ENCODE results near the gene MBTPS2. TPM values are rescaled to one million over a fixed set of nuclear protein-coding genes. Genes with fewer than 3 reads are reported as not detected.

Gene MBTPS2
- total and polyA plus RNA-seq, 8 donors = 1.1 to 8.7 (median 6.8) TPM

- H3K9me3 ChIP-seq = no peaks in the 10 kb centered on the region
- H3K36me3 ChIP-seq = peaks cover 0 to 3% (median 0%) of the 10 kb centered on the region in 3 donors
- no peak for ATAC-seq
- WGBS, 2 donors = 80 to 96% methylated on average over 3 of the region's 3 CpGs
- H3K4me1 ChIP-seq = no peaks in the 10 kb centered on the region
- FAIRE-seq = no peak
- no peak overlapping the region for H3K27ac ChIP-seq
- H3K4me3 ChIP-seq = no peak overlapping the region
- TF ChIP-seq CTCF (IDR thresholded peaks at IDR 0.05) = no peak
- intact Hi-C loops (cut with DNase I) = no loop called here
- no peak for DNase-seq
- H3K27me3 ChIP-seq = peaks cover 0 to 8% (median 0%) of the 10 kb centered on the region in 4 donors
Measured at GRCh38 chrX:21881881-21882574, 42.6 kb downstream of the MBTPS2 start.

- Histone ChIP-seq H3K27me3 (no peaks in the 10 kb centered on the region), H3K4me3 (no peak overlapping the region), H3K27ac (no peak overlapping the region), H3K36me3 (peaks cover 0 to 3% (median 0%) of the 10 kb centered on the region in 3 donors), H3K4me1 (no peaks in the 10 kb centered on the region), H3K9me3 (no peaks in the 10 kb centered on the region)
- FAIRE-seq = no peak
- WGBS, 2 donors = 76 to 79% methylated on average over 5 of the region's 5 CpGs
- TF ChIP-seq CTCF (IDR thresholded peaks at IDR 0.05) = no peak
- peak in 1 of 6 donors; percentile 32 for DNase-seq
- intact Hi-C loops (cut with DNase I) = no loop called here
- peak in 3 of 4 donors; percentile 12 to 63 (median 43) for ATAC-seq
Measured at GRCh38 chrX:21883258-21883657, 43.8 kb downstream of the MBTPS2 start.

GRCh38 chrX:21885568-21885967 is 46.2 kb downstream of the MBTPS2 start:
- Histone ChIP-seq H3K27ac (no peak overlapping the region), H3K27me3 (no peaks in the 10 kb centered on the region), H3K36me3 (peaks cover 0 to 3% (median 0%) of the 10 kb centered on the region in 3 donors), H3K9me3 (no peaks in the 10 kb centered on the region), H3K4me1 (no peaks in the 10 kb centered on the region), H3K4me3 (no peak overlapping the region)
- no peak for FAIRE-seq
- DNase-seq = no peak
- no peak for TF ChIP-seq CTCF (IDR thresholded peaks at IDR 0.05)
- ATAC-seq = no peak
- 97 to 98% methylated on average over 1 of the region's 1 CpG for WGBS, 2 donors
- intact Hi-C loops (cut with DNase I) = no loop called here

GRCh38 chrX:21905313-21905712 is 65.9 kb downstream of the MBTPS2 start:
- peak in 1 of 4 donors; percentile 56 for ATAC-seq
- H3K4me3 ChIP-seq = no peak overlapping the region
- no peaks in the 10 kb centered on the region for H3K9me3 ChIP-seq
- H3K4me1 ChIP-seq = no peaks in the 10 kb centered on the region
- no peak for DNase-seq
- TF ChIP-seq CTCF (IDR thresholded peaks at IDR 0.05) = no peak
- peaks cover 0 to 4% (median 0%) of the 10 kb centered on the region in 4 donors for H3K27me3 ChIP-seq
- H3K36me3 ChIP-seq = no peaks in the 10 kb centered on the region
- intact Hi-C loops (cut with DNase I) = no loop called here
- 56 to 59% methylated on average over 2 of the region's 2 CpGs for WGBS, 2 donors
- no peak for FAIRE-seq
- peak overlapping the region in 2 of 4 donors; percentile 9 to 29 for H3K27ac ChIP-seq

- Histone ChIP-seq H3K4me3 (no peak overlapping the region), H3K27me3 (peaks cover 0 to 4% (median 0%) of the 10 kb centered on the region in 4 donors), H3K36me3 (no peaks in the 10 kb centered on the region), H3K9me3 (no peaks in the 10 kb centered on the region), H3K4me1 (no peaks in the 10 kb centered on the region), H3K27ac (no peak overlapping the region)
- TF ChIP-seq CTCF (IDR thresholded peaks at IDR 0.05) = no peak
- ATAC-seq (no peak), FAIRE-seq (no peak), DNase-seq (no peak)
- 72 to 77% methylated on average over 3 of the region's 3 CpGs for WGBS, 2 donors
- intact Hi-C loops (cut with DNase I) = no loop called here
Measured at GRCh38 chrX:21905953-21906352, 66.5 kb downstream of the MBTPS2 start.

Measured in pancreas (tissue), 10 donors.